K562 (cell line): ENCODE results near the gene ATAD3C. TPM values are rescaled to one million over a fixed set of nuclear protein-coding genes. Genes with fewer than 3 reads are reported as not detected.
A peak's percentile ranks its signal among the peaks of the same experiment; 100 is the strongest.

Source experiments
- ARHGAP35 ChIP-seq: fragments of 450-650 bp; IDR thresholded peaks from 2 replicates; pipeline ENCODE4 v1.6.1; 2018; ENCODE audit not compliant: partially characterized antibody
- NEUROD1 ChIP-seq: fragments of 150-350 bp; IDR thresholded peaks from 2 replicates; pipeline ENCODE4 v1.6.1; 2014; ENCODE audit warnings: borderline replicate concordance, low read length, low read depth; ENCODE audit not compliant: partially characterized antibody
- PRPF4 ChIP-seq: fragments of 200-400 bp; formaldehyde crosslinking; IDR thresholded peaks from one replicate; pipeline ENCODE4 v1.6.1; 2017; ENCODE audit warnings: low read length, low read depth, mild to moderate bottlenecking; ENCODE audit not compliant: insufficient read depth, poor library complexity, severe bottlenecking
- PTTG1 ChIP-seq: fragments of 450-650 bp; IDR thresholded peaks from 2 replicates; pipeline ENCODE4 v1.6.1; 2016; ENCODE audit warnings: low read depth, mild to moderate bottlenecking, missing genetic modification characterization, missing compliant biosample characterization
- SRF ChIP-seq, 2 experiments: fragments of 250-450, 450-650 bp in 1 of 2; sonication (Bioruptor Pico) in 1 of 2; sonication (generic) in 1 of 2; formaldehyde crosslinking; IDR thresholded peaks; 2 replicates each; pipeline versions ENCODE4 v1.5.0 to v1.5.1; 2020 to 2022; ENCODE audit warnings: mild to moderate bottlenecking in 1 of 2, missing genetic modification reagents in 1 of 2
- STAT5A ChIP-seq: IDR thresholded peaks from 2 replicates; pipeline ENCODE4 v1.6.1; 2012; ENCODE audit warnings: low read length, inconsistent platforms, borderline replicate concordance
- TCF3 ChIP-seq: sonication (generic); formaldehyde crosslinking; IDR thresholded peaks from 2 replicates; pipeline ENCODE4 v1.4.0; 2020; ENCODE audit warnings: mild to moderate bottlenecking, missing genetic modification reagents
- TCF7L2 ChIP-seq: fragments of 150-350 bp; IDR thresholded peaks from 2 replicates; pipeline ENCODE4 v1.6.1; 2016; ENCODE audit warnings: low read depth, mild to moderate bottlenecking, low read length, moderate library complexity
- ZNF277 ChIP-seq: fragments of 250-450 bp; sonication (Bioruptor Pico); IDR thresholded peaks from 2 replicates; pipeline ENCODE4 v1.8.0; 2022; ENCODE audit warnings: inconsistent platforms, mild to moderate bottlenecking, moderate library complexity, borderline replicate concordance
- ZZZ3 ChIP-seq: fragments of 450-650 bp; IDR thresholded peaks from 2 replicates; pipeline ENCODE4 v1.6.1; 2016; ENCODE audit warnings: antibody characterized with exemption, mild to moderate bottlenecking, moderate library complexity
- polyA plus RNA-seq, 8 experiments: library from polyadenylated mRNA; depleted of rRNA in 4 of 8; stranded (reverse) in 5 of 8; unstranded in 3 of 8; fragments of >200 nt; fragmentation: Nextera tagmentation in 2 of 8; fragmentation: Illumina TruSeq in 1 of 8; extraction: Ambion mirVana in 2 of 8; extraction: Trizol in 1 of 8; gene quantifications; 2 replicates each; pipeline versions ENCODE4 v1.2.1 to v1.2.3, GENCODE V29; 2011 to 2014; ENCODE audit warnings: inconsistent platforms in 1 of 8, missing spikeins in 1 of 8
- total RNA-seq, 7 experiments: library from RNA; depleted of rRNA in 6 of 7; stranded (reverse); fragments of >200 nt in 6 of 7; fragmentation: Illumina TruSeq in 2 of 7; extraction: Trizol in 2 of 7; gene quantifications; 2 replicates each; pipeline versions ENCODE4 v1.2.1 to v1.2.3, GENCODE V29; 2011 to 2021; ENCODE audit warnings: low replicate concordance in 1 of 7
- TF ChIP-seq, protein P1 (sequence below), 2 experiments: fragments of 450-650 bp in 1 of 2; sonication (generic) in 1 of 2; formaldehyde crosslinking in 1 of 2; IDR thresholded peaks; 2 replicates each; pipeline versions ENCODE4 v1.7.1 to v1.9.0; 2016 to 2022; ENCODE audit warnings: inconsistent platforms in 1 of 2, mild to moderate bottlenecking in 1 of 2, missing genetic modification reagents in 1 of 2
- TF ChIP-seq, protein P2 (sequence below): fragments of 150-350 bp; conservative IDR thresholded peaks from 2 replicates; pipeline ENCODE4 v1.6.1; 2014; ENCODE audit warnings: low read length

Gene ATAD3C
- total and polyA plus RNA-seq, 9 of the 15 experiments (the other 6 are each of a cell fraction or from before 2014, with no cell fraction given), result 0.03 to 0.18 TPM; not detected in 7

- TF ChIP-seq, protein P1, sequence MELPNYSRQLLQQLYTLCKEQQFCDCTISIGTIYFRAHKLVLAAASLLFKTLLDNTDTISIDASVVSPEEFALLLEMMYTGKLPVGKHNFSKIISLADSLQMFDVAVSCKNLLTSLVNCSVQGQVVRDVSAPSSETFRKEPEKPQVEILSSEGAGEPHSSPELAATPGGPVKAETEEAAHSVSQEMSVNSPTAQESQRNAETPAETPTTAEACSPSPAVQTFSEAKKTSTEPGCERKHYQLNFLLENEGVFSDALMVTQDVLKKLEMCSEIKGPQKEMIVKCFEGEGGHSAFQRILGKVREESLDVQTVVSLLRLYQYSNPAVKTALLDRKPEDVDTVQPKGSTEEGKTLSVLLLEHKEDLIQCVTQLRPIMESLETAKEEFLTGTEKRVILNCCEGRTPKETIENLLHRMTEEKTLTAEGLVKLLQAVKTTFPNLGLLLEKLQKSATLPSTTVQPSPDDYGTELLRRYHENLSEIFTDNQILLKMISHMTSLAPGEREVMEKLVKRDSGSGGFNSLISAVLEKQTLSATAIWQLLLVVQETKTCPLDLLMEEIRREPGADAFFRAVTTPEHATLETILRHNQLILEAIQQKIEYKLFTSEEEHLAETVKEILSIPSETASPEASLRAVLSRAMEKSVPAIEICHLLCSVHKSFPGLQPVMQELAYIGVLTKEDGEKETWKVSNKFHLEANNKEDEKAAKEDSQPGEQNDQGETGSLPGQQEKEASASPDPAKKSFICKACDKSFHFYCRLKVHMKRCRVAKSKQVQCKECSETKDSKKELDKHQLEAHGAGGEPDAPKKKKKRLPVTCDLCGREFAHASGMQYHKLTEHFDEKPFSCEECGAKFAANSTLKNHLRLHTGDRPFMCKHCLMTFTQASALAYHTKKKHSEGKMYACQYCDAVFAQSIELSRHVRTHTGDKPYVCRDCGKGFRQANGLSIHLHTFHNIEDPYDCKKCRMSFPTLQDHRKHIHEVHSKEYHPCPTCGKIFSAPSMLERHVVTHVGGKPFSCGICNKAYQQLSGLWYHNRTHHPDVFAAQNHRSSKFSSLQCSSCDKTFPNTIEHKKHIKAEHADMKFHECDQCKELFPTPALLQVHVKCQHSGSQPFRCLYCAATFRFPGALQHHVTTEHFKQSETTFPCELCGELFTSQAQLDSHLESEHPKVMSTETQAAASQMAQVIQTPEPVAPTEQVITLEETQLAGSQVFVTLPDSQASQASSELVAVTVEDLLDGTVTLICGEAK (IDR thresholded peaks at IDR 0.05), result peak; percentile 52; the same call in 1 of the 2 replicates
- TF ChIP-seq, protein P1 (CRISPR knock-in tag; IDR thresholded peaks at IDR 0.05), result no peak
- TF ChIP-seq NEUROD1, result peak; percentile 56
- no peak for TF ChIP-seq PRPF4
- no peak for TF ChIP-seq ZZZ3
- TF ChIP-seq, protein P2, sequence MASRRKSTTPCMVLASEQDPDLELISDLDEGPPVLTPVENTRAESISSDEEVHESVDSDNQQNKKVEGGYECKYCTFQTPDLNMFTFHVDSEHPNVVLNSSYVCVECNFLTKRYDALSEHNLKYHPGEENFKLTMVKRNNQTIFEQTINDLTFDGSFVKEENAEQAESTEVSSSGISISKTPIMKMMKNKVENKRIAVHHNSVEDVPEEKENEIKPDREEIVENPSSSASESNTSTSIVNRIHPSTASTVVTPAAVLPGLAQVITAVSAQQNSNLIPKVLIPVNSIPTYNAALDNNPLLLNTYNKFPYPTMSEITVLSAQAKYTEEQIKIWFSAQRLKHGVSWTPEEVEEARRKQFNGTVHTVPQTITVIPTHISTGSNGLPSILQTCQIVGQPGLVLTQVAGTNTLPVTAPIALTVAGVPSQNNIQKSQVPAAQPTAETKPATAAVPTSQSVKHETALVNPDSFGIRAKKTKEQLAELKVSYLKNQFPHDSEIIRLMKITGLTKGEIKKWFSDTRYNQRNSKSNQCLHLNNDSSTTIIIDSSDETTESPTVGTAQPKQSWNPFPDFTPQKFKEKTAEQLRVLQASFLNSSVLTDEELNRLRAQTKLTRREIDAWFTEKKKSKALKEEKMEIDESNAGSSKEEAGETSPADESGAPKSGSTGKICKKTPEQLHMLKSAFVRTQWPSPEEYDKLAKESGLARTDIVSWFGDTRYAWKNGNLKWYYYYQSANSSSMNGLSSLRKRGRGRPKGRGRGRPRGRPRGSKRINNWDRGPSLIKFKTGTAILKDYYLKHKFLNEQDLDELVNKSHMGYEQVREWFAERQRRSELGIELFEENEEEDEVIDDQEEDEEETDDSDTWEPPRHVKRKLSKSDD, result no peak
- TF ChIP-seq PTTG1 (tag), result no peak
- TF ChIP-seq ZNF277, result no peak
- no peak for TF ChIP-seq ARHGAP35
- TF ChIP-seq TCF7L2, result no peak
- 0 out of 2 replicates have a peak, but pooled peaks have one; percentile 19 for TF ChIP-seq STAT5A
- no peak; a peak in 1 of 4 replicates for TF ChIP-seq SRF (CRISPR knock-in tag; IDR thresholded peaks at IDR 0.05)
- peak; percentile 48; the same call in 1 of the 2 replicates for TF ChIP-seq TCF3 (CRISPR knock-in tag)
Measured at GRCh38 chr1:1432951-1433803, 16.3 kb upstream of the ATAD3C start (continued).
